Measurements from ENCODE around the gene HOXA2.

DNA sequence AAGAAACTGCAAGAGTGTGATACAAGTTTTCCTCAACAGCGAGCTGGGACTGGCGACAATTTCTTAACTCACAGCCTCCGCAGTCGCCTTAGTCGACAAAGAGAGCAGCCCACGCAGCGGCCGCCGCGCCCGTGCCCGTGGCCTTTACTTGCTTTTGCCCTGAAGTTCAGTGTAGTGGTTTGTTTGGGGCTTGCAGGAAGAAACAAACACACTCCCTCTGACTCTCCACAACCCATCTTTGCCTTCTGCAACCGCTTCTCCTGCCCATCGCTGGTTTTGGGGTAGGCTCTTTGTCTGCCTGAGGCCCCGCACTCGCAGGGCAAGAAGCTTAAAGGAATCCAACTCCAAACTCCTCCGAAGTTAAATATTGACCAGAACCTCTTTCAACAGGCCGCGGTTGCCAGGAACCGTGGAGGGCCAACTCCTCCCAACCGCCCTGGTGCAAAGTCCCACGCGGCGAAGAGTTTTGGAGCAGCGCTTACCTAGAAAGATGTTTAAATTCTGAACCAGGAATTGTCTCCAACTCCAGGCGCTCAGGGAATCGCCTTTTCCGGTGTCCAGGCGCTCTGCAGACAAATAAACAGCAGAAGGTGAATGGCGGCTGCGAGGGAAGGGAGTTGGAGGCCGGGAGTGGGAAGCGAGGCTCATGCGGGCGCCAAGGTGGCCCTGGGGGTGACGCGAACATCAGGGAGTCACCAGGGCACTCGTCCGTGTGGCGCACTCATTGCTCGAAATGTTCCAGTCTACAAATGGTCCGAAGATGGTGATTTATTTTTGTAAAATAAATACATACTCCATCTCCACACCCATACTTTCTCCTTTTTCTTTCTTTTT lies 19.8 kb upstream of the HOXA2 start:
- TF ChIP-seq POLR2A (IDR thresholded peaks at IDR 0.05) (no peak), POLR2AphosphoS5 (IDR thresholded peaks at IDR 0.05) (no peak)
- TF ChIP-seq, protein P1, sequence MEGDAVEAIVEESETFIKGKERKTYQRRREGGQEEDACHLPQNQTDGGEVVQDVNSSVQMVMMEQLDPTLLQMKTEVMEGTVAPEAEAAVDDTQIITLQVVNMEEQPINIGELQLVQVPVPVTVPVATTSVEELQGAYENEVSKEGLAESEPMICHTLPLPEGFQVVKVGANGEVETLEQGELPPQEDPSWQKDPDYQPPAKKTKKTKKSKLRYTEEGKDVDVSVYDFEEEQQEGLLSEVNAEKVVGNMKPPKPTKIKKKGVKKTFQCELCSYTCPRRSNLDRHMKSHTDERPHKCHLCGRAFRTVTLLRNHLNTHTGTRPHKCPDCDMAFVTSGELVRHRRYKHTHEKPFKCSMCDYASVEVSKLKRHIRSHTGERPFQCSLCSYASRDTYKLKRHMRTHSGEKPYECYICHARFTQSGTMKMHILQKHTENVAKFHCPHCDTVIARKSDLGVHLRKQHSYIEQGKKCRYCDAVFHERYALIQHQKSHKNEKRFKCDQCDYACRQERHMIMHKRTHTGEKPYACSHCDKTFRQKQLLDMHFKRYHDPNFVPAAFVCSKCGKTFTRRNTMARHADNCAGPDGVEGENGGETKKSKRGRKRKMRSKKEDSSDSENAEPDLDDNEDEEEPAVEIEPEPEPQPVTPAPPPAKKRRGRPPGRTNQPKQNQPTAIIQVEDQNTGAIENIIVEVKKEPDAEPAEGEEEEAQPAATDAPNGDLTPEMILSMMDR (IDR thresholded peaks at IDR 0.05): no peak

Measured in suprapubic skin (tissue), 4 donors.